Measurements from ENCODE around the gene RSAD1. TPM values are rescaled to one million over a fixed set of nuclear protein-coding genes. Genes with fewer than 3 reads are reported as not detected.

RSAD1 gene
- total RNA-seq (ENCODE audit: low replicate concordance), result 25.8 and 35.4 TPM in 2 replicates

- peak; percentile 45 for TF ChIP-seq CTCF (IDR thresholded peaks at IDR 0.05; ENCODE audit: insufficient read depth, low read length)
- DNase-seq (ENCODE audit: low read depth), result peak; percentile 81
Measured at GRCh38 chr17:50478391-50479381, at the start of gene RSAD1. Gene RSAD1, plus strand, starts transcription at chr17:50478860. Its CDS starts 25 bp downstream, at chr17:50478885.

GRCh38 chr17:50429793-50430192 is 48.9 kb upstream of the RSAD1 start:
- no peak overlapping the region for H3K4me3 ChIP-seq (ENCODE audit: low read depth, low read length)
- TF ChIP-seq CTCF (IDR thresholded peaks at IDR 0.05; ENCODE audit: insufficient read depth, low read length), result no peak
- no peak for DNase-seq (ENCODE audit: low read depth)

More at GRCh38 chr17:50478391-50479381, at the start of gene RSAD1:
- H3K4me3 ChIP-seq (ENCODE audit: low read depth, low read length), result peak within 1 kb of the TSS; percentile 71

DNA sequence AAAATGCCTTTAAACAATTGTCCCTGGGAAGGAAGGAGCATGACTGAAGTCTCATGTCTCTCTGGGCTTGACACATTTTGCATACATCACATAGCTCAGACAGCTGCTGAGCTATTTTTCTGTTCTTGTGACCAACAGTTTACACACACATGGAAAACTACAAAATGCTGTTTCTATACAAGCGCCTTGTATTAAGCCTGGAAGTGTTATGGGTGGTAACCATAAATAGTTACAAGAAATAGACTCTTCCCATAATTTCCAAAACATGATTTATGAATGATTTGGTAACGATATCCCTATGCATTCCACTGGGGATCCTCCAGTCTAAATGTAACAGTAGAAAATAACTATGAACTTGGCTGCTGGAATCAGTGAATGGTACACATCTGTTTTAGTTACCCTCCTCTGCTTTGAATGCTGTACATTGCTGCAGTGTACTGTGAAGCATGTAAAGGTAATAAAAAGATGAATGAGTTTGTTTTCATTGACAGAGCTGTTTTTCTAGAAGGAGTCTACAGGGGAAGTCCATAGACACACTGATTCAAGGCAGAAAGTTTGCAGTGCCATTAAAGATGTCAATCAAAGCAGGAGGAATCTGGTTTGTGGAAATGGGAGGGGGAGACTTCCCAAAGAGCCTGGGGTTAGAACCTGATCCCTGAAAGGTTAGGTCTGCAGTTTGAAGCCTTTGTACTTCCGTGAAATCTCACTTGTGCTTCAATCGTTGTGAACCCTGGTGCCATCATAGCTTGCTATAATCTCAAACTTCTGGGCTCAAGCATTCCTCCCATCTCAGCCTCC is 47.6 kb upstream of the RSAD1 start:
- no peak for DNase-seq (ENCODE audit: low read depth)
- no peak for TF ChIP-seq CTCF (IDR thresholded peaks at IDR 0.05; ENCODE audit: insufficient read depth, low read length)
- H3K4me3 ChIP-seq (ENCODE audit: low read depth, low read length), result no peak overlapping the region

- TF ChIP-seq CTCF (IDR thresholded peaks at IDR 0.05; ENCODE audit: insufficient read depth, low read length), result no peak
- no peak overlapping the region for H3K4me3 ChIP-seq (ENCODE audit: low read depth, low read length)
- no peak for DNase-seq (ENCODE audit: low read depth)
Measured at GRCh38 chr17:50432125-50432762, 46.4 kb upstream of the RSAD1 start.

- no peak for DNase-seq (ENCODE audit: low read depth)
- no peak overlapping the region for H3K4me3 ChIP-seq (ENCODE audit: low read depth, low read length)
- no peak for TF ChIP-seq CTCF (IDR thresholded peaks at IDR 0.05; ENCODE audit: insufficient read depth, low read length)
Measured at GRCh38 chr17:50437409-50437808, 41.3 kb upstream of the RSAD1 start.

DNA sequence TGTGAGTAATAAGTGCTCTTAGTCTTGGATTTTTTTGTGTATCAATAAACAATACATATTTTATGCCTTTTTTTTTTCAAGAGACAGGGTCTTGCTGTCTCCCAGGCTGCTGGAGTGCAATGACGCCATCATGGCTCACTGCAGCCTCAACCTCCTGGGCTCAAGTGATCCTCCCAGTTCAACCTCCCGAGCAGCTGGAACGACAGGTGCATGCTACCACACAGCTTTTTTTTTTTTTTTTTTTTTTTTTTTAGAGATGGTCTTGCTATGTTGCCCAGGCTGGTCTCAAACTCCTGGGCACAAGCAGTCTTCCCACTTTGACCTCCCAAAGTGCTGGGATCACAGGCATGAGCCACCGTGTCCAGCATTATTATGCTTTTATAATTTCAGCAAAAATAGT is 39.7 kb upstream of the RSAD1 start:
- TF ChIP-seq CTCF (IDR thresholded peaks at IDR 0.05; ENCODE audit: insufficient read depth, low read length), result no peak
- no peak for DNase-seq (ENCODE audit: low read depth)
- no peak overlapping the region for H3K4me3 ChIP-seq (ENCODE audit: low read depth, low read length)
